ENCODE data around the gene ERLEC1.
A peak's percentile ranks its signal among the peaks of the same experiment; 100 is the strongest.
"Not testable (repeated sequence)": the region's sequence is repeated elsewhere in the genome, so short reads cannot be mapped to it uniquely, and the experiment has no call there.

The ERLEC1 gene

GRCh38 chr2:53784436-53784835 lies 2.4 kb upstream of the ERLEC1 start:
- no peak for DNase-seq

GRCh38 chr2:53785366-53785765 lies 1.5 kb upstream of the ERLEC1 start:
- DNase-seq, result no peak

- no peak for DNase-seq
Measured at GRCh38 chr2:53786352-53786704, 516 bp upstream of the ERLEC1 start.

GRCh38 chr2:53787614-53788289 lies 908 bp downstream of the ERLEC1 start:
- peak; percentile 50 for DNase-seq

GRCh38 chr2:53793261-53793660 lies 6.4 kb downstream of the ERLEC1 start:
- DNase-seq, result no peak

- no peak for DNase-seq
Measured at GRCh38 chr2:53793821-53794220, 7.0 kb downstream of the ERLEC1 start.

GRCh38 chr2:53801547-53801946 lies 14.7 kb downstream of the ERLEC1 start:
- no peak for DNase-seq

DNA sequence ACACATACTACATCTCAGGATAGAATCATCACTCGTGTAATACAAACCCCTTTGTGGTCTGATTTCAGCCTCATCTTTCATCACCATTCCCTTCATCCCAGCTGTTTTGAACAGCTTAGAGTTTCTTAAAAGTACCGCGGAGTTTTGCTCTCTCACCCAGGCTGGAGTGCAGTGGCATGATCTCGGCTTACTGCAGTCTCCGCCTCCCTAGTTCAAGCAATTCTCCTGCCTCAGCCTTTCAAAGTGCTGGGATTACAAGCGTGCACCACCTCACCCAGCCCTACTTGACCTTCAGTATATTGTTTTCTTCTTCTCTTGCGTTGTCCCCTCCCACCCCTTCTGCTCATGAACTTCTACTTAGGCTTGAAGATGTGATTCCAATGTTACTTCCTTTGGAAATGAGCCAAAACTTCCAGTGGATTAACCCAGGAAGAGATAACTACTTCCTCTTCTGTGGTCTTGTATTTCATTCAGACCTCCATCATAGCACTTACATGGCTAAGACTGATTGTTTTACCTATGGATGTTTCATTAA lies 15.8 kb downstream of the ERLEC1 start:
- no peak for DNase-seq

- DNase-seq, result no peak
Measured at GRCh38 chr2:53811601-53812000, 24.8 kb downstream of the ERLEC1 start.

DNA sequence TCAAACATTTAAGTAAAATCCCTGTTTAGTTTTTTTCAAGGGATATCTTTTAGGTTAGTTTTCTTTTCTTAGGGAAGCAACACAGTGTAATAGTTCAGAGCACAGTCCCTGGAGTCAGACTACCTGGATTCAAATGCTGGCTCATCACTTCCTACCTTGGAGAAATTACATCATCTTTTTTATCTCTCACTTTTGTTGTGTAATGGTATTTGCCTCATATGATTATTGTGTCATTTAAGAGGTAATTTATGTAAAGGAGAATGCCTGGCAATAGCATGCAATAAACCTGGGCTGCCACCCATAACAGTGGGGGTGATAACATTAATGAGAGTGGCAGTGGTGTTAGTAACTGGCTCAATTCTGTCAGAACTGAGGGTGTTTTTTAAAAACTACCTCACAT lies 26.3 kb downstream of the ERLEC1 start:
- no peak for DNase-seq

- no peak for DNase-seq
Measured at GRCh38 chr2:53818854-53819435, 32.1 kb downstream of the ERLEC1 start.

DNA sequence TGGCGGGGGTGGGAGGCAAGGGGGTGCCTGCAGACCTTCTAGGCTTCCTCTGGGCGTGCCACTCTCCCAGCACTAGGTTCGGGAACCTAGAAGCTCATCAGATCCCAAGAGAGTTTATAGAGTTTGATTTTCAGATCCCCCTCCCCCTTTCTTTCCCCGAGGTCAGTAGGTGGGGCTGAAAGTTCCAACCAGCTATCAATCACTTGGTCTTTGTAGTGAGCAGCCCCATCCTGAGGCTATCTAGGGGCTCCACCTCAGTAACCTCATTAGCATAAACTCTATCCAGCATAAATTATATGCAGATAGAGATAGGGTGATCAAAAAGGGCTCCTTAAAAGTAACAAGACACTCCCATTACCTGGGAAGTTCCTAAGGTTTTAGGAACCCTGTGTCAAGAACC lies 32.8 kb downstream of the ERLEC1 start:
- DNase-seq, result no peak

DNA sequence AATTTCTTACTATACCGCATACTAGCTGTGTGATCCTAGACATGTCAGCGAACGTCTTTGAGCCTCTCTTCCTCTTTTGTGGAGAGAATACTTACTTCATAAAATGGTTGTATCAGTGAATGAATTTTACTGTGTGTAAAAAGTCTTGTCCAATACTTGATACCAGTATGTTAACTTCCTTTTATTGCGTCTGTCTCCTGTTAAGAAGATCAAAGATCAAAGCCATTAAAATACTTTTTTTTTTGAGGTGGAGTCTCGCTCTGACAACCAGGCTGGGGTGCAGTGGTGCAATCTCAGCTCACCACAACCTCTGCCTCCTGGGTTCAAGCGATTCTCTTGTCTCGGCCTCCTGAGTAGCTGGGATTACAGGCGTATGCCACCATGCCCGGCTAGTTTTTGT lies 33.2 kb downstream of the ERLEC1 start:
- no peak for DNase-seq

- no peak for DNase-seq
Measured at GRCh38 chr2:53820711-53821110, 33.9 kb downstream of the ERLEC1 start.

DNA sequence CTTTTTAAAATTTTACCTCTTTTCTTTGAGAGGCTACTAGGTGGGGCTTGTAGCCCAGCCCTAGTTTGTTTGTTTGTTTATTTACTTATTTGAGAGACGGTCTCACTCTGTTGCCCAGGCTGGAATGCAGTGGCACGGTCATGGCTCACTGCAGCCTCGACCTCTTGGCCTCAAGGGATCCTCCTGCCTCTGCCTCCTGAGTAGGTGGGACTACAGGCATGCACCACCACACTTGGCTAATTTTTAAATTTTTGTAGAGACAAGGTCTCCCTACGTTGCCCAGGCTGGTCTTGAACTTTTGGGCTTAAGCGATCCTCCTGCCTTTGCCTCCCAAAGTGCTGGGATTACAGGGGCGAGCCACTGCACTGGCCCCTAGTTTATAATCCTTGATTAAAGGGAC lies 35.0 kb downstream of the ERLEC1 start:
- DNase-seq, result no peak

DNA sequence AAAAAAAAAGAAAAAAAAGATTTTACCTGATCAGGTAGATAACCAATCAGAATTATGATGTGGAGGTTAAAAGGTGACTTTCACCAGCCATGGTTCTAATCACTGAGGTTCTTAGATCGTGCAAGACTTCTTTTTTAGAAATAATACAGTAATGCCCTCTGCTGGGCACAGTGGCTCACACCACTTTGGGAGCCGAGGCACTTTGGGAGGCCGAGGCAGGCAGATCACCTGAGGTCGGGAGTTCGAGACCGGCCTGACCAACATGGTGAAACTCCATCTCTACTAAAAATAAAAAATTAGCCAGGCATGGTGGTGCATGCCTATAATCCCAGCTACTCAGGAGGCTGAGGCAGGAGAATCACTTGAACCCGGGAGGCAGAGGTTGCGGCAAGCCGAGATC lies 36.8 kb downstream of the ERLEC1 start:
- DNase-seq, result not testable (repeated sequence)

- DNase-seq, result no peak
Measured at GRCh38 chr2:53826030-53826410, 39.2 kb downstream of the ERLEC1 start.

GRCh38 chr2:53826587-53827397 lies 39.9 kb downstream of the ERLEC1 start:
- peak; percentile 14 for DNase-seq

DNA sequence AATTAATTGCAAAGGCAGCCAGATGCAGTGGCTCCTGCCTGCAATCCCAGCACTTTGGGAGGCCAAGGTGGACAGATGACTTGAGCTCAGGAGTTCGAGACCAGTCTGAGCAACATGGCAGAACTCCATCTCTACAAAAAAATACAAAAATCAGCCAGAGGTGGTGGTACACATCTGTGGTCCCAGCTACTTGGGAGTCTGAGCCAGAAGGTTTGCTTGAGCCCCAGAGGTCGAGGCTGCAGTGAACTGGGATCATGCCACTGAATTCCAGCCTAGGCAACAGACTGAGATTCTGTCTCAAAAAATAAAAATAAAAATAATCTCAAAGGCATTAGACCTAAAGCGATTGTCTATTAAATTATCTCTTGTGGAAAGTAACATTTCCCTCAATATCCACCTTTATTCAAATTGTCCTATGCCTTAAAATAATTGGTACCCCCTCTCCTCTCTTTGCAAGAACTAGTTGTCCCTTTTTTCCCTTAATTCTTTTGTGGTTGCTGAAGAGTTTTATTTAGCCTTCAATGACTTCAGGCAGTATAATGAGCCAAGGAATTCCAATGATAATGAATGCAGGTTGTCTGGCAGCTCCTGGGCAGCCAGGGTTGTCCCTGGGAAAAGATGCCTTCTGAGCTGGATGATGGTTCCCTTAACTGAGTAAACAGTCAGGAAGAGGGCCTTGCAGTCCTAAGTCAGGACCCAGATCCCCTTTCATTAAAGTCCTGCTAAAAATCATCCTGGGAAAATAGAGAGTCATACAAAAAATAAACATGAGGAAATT lies 40.7 kb downstream of the ERLEC1 start:
- no peak for DNase-seq

GRCh38 chr2:53828331-53828730 lies 41.5 kb downstream of the ERLEC1 start:
- no peak for DNase-seq

GRCh38 chr2:53829273-53829979 lies 42.6 kb downstream of the ERLEC1 start:
- no peak for DNase-seq

GRCh38 chr2:53829980-53830290 lies 43.1 kb downstream of the ERLEC1 start:
- DNase-seq, result not testable (repeated sequence)

DNA sequence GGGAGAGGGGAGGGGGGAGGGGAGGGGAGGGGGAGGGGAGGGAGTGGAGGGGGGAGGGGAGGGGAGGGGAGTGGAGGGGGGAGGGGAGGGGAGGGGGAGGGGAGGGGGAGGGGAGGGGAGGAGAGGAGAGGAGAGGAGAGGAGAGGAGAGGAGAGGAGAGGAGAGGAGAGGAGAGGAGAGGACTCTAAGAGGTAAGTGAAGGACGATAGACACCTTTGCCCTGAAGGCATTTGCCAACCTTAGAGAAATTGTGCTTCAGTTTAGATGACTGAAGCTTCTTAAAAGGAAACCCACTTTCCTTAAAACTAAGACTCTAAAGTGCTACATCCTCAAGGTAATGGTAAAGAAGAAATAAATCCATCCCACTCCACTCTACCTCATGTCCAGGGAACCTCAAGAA lies 53.7 kb downstream of the ERLEC1 start:
- DNase-seq, result no peak
